Esophagus muscularis mucosa (tissue), 3 donors: ENCODE results near the gene MRPL10.

Experiments
- POLR2A ChIP-seq: fragments of 450-650 bp; IDR thresholded peaks from one replicate; pipeline ENCODE4 v1.6.1; 2017; ENCODE audit warnings: antibody characterized with exemption, moderate library complexity, mild to moderate bottlenecking, low read depth
- POLR2AphosphoS5 ChIP-seq, 2 donors: sonication (generic); formaldehyde crosslinking; IDR thresholded peaks; one replicate each; pipeline ENCODE4 v1.6.1; 2017; ENCODE audit warnings: antibody characterized with exemption in 2 of 2
- TF ChIP-seq, protein P1 (sequence below), 3 experiments: fragments of 200-600 bp in 2 of 3; fragments of 450-650 bp in 1 of 3; sonication (generic) in 2 of 3; IDR thresholded peaks; one replicate each; pipeline ENCODE4 v1.5.1; 2017 to 2019; ENCODE audit warnings: antibody characterized with exemption in 3 of 3, mild to moderate bottlenecking in 2 of 3, moderate library complexity in 1 of 3

GRCh38 chr17:47789611-47790561, 41.5 kb downstream of the MRPL10 start:
- TF ChIP-seq, protein P1, sequence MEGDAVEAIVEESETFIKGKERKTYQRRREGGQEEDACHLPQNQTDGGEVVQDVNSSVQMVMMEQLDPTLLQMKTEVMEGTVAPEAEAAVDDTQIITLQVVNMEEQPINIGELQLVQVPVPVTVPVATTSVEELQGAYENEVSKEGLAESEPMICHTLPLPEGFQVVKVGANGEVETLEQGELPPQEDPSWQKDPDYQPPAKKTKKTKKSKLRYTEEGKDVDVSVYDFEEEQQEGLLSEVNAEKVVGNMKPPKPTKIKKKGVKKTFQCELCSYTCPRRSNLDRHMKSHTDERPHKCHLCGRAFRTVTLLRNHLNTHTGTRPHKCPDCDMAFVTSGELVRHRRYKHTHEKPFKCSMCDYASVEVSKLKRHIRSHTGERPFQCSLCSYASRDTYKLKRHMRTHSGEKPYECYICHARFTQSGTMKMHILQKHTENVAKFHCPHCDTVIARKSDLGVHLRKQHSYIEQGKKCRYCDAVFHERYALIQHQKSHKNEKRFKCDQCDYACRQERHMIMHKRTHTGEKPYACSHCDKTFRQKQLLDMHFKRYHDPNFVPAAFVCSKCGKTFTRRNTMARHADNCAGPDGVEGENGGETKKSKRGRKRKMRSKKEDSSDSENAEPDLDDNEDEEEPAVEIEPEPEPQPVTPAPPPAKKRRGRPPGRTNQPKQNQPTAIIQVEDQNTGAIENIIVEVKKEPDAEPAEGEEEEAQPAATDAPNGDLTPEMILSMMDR (IDR thresholded peaks at IDR 0.05): peak; percentile 51 to 65 (median 51)
- TF ChIP-seq POLR2AphosphoS5 (IDR thresholded peaks at IDR 0.05): no peak
- TF ChIP-seq POLR2A: no peak
